Skin epidermis (tissue), 12 donors: Measurements from ENCODE around the gene ANO9.
"Not testable (repeated sequence)": the region's sequence is repeated elsewhere in the genome, so short reads cannot be mapped to it uniquely, and the experiment has no call there.

Experiments used
- H3K27ac ChIP-seq, 21 experiments: fragments of 200-600 bp; sonication (generic) in 11 of 21; one replicate each; pipeline ENCODE4 v1.5.0; 2020; ENCODE audit warnings: mild to moderate bottlenecking in 3 of 21, inconsistent platforms in 2 of 21, moderate library complexity in 2 of 21
- H3K4me3 ChIP-seq, 7 experiments: fragments of 200-600 bp; sonication (generic) in 2 of 7; one replicate each; pipeline ENCODE4 v1.5.0; 2020; ENCODE audit warnings: inconsistent platforms in 2 of 7, mild to moderate bottlenecking in 2 of 7, moderate library complexity in 1 of 7

ANO9 gene

DNA sequence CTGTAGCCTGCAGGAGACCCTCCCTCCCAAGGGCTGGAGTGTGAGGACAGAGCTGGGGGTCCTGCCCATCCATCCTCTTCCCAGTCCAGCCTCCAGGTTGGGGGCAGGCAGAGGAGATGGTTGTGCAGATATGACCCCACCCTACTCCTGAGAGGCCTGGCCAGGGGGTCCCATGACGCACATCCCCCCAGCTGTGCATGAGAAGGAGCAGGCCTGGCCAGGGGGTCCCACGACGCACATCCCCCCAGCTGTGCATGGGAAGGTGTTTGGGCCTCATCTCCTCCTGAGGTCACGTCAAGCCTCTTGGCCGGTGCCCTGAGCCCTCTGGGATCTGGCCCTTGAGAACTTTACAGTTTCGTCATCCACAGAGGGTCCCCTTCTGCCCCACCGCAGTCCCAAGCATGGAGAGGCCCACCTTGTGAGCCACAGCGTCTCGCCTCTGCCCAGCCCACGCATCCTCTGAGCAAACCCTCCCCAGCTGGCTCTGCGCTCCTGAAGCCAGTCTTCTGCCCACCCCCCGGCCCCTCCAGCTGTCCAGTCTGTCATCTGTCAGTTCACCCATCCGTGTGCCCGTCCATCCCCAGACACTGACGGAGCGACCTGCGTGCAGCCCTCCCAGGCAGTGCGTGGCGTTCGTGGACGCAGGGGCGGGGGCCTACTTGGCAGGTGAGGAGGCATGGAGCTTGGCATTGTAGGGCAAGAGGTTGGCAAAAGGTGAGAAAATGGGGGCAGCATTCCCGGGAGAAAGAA is 2.3 kb downstream of the ANO9 start:
- H3K27ac ChIP-seq = no peak overlapping the region
- H3K4me3 ChIP-seq = no peak overlapping the region

DNA sequence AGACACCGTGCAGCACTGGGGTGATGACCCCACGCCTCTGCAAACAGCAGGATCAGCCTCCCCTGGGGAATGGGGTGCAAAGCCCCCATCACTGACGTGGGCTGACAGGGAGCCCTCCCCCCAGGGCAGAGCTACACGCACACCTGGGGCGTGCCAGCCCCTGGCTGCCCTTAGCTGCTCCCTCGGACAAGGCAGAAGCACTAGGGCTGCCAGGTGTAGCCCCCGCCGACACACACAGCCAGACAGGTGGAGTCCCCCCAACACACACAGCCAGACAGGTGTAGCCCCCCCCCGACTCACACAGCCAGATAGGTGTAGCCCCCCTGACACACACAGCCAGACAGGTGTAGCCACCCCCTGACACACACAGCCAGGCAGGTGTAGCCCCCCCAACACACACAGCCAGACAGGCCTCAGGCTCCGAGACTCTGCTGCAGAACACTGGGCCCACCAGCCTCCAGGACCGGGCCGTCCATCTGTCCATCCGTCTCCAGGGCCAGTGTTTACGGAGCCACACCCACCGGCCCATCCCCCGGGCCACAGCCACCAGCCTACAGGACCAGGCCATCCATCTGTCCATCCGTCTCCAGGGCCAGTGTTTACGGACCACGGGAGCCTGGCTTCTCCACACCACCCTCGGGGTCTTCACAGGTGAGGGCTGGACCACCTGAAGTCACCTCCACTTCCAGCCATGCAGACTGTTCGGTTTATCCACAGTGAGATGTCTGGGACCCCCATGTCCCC is 3.5 kb downstream of the ANO9 start:
- Histone ChIP-seq H3K4me3 (no peak overlapping the region), H3K27ac (no peak overlapping the region)

GRCh38 chr11:437228-437870 is 4.5 kb downstream of the ANO9 start:
- Histone ChIP-seq H3K27ac (no peak overlapping the region), H3K4me3 (no peak overlapping the region)

- not testable (repeated sequence) for H3K27ac ChIP-seq, H3K4me3 ChIP-seq
Measured at GRCh38 chr11:434999-435740, 6.6 kb downstream of the ANO9 start.

DNA sequence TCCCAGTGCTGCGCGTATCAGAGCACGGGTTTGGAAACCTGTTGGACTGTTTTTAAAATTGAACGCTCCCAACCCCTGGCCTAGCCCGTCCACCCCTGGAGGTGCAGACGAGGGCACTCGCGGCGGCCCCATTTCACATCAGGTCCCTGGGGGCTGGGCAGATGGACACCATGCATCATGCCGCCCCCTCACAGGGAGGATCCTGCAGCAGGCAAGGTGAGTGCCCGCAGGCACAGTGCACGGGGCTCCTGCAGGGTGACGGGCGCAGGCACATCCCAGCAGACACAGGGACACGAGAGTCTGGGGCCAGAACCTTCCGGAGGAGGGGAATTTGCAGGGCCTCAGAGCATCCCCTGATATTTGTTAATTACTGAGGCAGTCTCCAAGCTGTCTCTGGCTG is 7.3 kb downstream of the ANO9 start:
- no peak overlapping the region for H3K27ac ChIP-seq
- H3K4me3 ChIP-seq = no peak overlapping the region

- Histone ChIP-seq H3K27ac (no peak overlapping the region), H3K4me3 (no peak overlapping the region)
Measured at GRCh38 chr11:433641-434040, 8.2 kb downstream of the ANO9 start.

DNA sequence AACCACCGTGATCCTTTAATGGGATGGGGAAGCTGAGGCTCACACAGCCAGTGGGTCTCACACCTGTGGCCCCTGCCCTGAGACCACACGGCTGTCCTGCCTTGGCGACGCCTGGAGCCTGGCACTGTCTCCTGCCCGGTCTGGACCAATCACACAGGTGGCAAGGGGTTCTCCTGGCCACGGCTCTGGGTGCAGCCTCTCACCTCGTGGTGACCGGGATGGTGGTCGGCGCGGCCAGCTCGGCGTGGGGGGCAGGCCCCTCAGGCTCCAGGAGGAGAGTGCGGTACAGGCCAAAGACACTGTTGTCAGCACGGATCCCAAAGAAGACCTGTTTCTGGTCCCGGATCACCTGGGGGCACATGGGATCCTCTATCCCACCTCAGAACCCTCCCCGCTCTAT is 8.7 kb downstream of the ANO9 start:
- no peak overlapping the region for H3K4me3 ChIP-seq
- no peak overlapping the region for H3K27ac ChIP-seq

- no peak overlapping the region for H3K4me3 ChIP-seq
- no peak overlapping the region for H3K27ac ChIP-seq
Measured at GRCh38 chr11:432501-433100, 9.2 kb downstream of the ANO9 start.

DNA sequence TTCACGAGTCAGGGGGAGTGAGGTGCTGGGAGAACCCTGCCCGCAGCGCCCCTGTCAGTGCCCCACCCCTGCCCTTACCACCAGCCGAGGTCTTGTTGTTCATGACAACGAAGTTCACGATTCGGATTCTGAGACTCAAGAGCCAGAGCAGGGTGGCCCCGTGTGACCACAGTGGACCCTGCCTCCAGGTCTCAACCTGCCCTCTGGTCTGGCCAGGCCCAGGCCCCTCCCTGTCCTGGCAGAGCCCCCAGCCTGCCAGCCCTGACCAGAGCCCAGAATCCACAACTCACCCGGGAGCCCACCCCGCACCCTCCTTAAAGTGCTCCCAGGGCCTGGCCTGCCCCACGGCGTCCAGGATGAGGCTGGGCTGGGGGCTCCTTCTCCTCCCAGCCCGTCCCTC is 9.9 kb downstream of the ANO9 start:
- H3K4me3 ChIP-seq = no peak overlapping the region
- H3K27ac ChIP-seq = no peak overlapping the region

DNA sequence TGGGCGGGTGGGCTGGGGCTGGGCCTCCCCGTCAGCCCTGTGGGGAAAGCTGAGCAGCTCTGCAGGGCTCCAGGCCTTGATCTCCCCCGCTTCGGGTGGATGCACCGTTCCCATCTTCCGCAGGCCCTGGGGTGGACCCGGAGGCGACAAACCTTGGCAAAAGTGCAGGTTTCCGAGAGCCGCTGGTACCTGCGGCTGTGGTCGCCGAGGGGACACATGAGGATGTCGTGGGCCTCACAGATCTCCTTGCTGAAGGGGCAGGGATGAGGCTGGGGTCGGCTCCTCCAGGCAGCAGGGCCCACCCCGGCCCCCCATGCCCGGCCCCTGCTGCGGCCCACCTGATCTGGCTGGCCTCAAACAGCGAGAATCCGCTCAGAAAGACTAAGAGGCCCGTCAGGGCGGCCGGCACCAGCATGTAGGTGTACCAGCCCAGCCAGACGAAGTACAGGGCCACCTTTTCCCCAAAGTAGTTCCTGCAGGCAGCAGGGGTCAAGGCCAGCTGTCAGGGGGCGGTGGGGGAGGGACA is 11.8 kb downstream of the ANO9 start:
- Histone ChIP-seq H3K27ac (no peak overlapping the region), H3K4me3 (no peak overlapping the region)

- no peak overlapping the region for H3K4me3 ChIP-seq
- no peak overlapping the region for H3K27ac ChIP-seq
Measured at GRCh38 chr11:429391-429790, 12.4 kb downstream of the ANO9 start.

GRCh38 chr11:428295-428694 is 13.5 kb downstream of the ANO9 start:
- Histone ChIP-seq H3K4me3 (no peak overlapping the region), H3K27ac (no peak overlapping the region)

GRCh38 chr11:426851-427250 is 15.0 kb downstream of the ANO9 start:
- Histone ChIP-seq H3K27ac (no peak overlapping the region), H3K4me3 (no peak overlapping the region)

GRCh38 chr11:425301-425700 is 16.5 kb downstream of the ANO9 start:
- no peak overlapping the region for H3K4me3 ChIP-seq
- no peak overlapping the region for H3K27ac ChIP-seq

GRCh38 chr11:424766-425165 is 17.0 kb downstream of the ANO9 start:
- not testable (repeated sequence) for H3K4me3 ChIP-seq, H3K27ac ChIP-seq

DNA sequence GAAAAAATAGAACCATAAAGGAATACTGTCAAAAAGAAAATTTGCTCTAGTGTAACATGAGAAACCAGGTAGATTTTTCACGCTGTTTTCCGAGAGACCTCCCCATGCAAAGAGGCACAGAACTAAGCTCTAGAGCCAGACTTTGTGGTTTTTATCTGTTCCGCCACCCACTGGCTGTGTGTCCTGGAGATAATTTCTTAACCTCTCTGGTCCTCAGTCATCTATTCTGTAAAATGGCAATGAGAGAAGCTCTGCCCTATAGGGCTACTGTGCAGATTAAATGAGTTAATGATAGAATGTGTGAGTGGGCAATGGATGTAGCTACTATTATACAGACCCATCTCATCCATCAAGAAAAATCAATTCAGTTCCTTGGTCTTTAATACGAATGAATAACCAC is 17.6 kb downstream of the ANO9 start:
- Histone ChIP-seq H3K27ac (no peak overlapping the region), H3K4me3 (no peak overlapping the region)

GRCh38 chr11:422249-422656 is 19.6 kb downstream of the ANO9 start:
- Histone ChIP-seq H3K4me3 (no peak overlapping the region), H3K27ac (no peak overlapping the region)

DNA sequence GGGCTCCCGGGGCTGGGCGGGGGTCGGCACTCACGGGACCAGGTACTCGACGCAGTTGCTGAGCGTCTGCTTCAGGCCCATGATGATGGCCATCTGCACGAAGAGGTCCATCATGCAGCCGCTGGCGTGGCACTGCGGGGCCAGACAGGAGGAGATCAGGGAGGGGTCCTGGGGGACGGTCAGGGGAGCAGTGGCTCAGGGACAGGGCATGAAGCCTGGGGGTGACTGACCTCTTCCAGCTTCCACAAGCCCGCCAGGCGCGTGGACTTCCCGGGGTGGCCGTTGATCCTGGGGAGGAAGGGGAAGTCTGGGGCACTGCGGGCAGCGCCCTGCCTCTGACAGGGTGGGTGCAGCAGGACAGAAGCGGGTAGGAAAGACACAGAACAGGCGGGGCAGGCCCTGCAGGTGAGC is 20.9 kb downstream of the ANO9 start:
- Histone ChIP-seq H3K27ac (no peak overlapping the region), H3K4me3 (no peak overlapping the region)

GRCh38 chr11:420054-420910 is 21.5 kb downstream of the ANO9 start:
- Histone ChIP-seq H3K4me3 (no peak overlapping the region), H3K27ac (no peak overlapping the region)
